SK-N-SH treated with all-trans-retinoic acid at 6 μM for 48 hours (cell line): ENCODE results near the gene UQCR11.

ENCODE experiments used
- ARNTL ChIP-seq: fragments of 450-650 bp; formaldehyde crosslinking; IDR thresholded peaks from 2 replicates; pipeline ENCODE4 v1.5.0; 2020; ENCODE audit warnings: low read depth, mild to moderate bottlenecking, moderate library complexity, borderline replicate concordance
- CREB5 ChIP-seq: fragments of 250-450 bp; sonication (Bioruptor Pico); IDR thresholded peaks from 2 replicates; pipeline ENCODE4 v1.5.1; 2020; ENCODE audit warnings: low read depth, mild to moderate bottlenecking, moderate library complexity
- CSDC2 ChIP-seq: fragments of 250-450 bp; sonication (Bioruptor Pico); IDR thresholded peaks from 2 replicates; pipeline ENCODE4 v1.5.0; 2020; ENCODE audit warnings: mild to moderate bottlenecking, moderate library complexity
- ESRRG ChIP-seq: fragments of 250-450 bp; sonication (Bioruptor Pico); IDR thresholded peaks from 2 replicates; pipeline ENCODE4 v1.6.1; 2021; ENCODE audit warnings: mild to moderate bottlenecking
- PATZ1 ChIP-seq: fragments of 250-450 bp; sonication (Bioruptor Pico); IDR thresholded peaks from 2 replicates; pipeline ENCODE4 v1.8.0; 2020; ENCODE audit warnings: mild to moderate bottlenecking, moderate library complexity, borderline replicate concordance
- POU6F1 ChIP-seq: fragments of 250-450 bp; sonication (Bioruptor Pico); IDR thresholded peaks from 2 replicates; pipeline ENCODE4 v1.8.0; 2021; ENCODE audit warnings: low read depth, mild to moderate bottlenecking, moderate library complexity, borderline replicate concordance
- TOX ChIP-seq: fragments of 250-450 bp; sonication (Bioruptor Pico); IDR thresholded peaks from 2 replicates; pipeline ENCODE4 v1.8.0; 2021; ENCODE audit warnings: mild to moderate bottlenecking, moderate library complexity, borderline replicate concordance
- ZFP3 ChIP-seq: fragments of 250-450 bp; sonication (Bioruptor Pico); IDR thresholded peaks from 2 replicates; pipeline ENCODE4 v1.5.0; 2020; ENCODE audit warnings: mild to moderate bottlenecking, moderate library complexity
- ZNF565 ChIP-seq: fragments of 450-650 bp; formaldehyde crosslinking; conservative IDR thresholded peaks from 2 replicates; pipeline ENCODE4 v1.5.0; 2020; ENCODE audit warnings: low read depth, mild to moderate bottlenecking, moderate library complexity
- ZNF70 ChIP-seq: fragments of 450-650 bp; formaldehyde crosslinking; IDR thresholded peaks from 2 replicates; pipeline ENCODE4 v1.5.0; 2020; ENCODE audit warnings: mild to moderate bottlenecking, moderate library complexity

- TF ChIP-seq ZNF565 (CRISPR knock-in tag) = no peak
- TF ChIP-seq ZFP3 = no peak
- TF ChIP-seq ARNTL (CRISPR knock-in tag) = no peak
- no peak for TF ChIP-seq PATZ1 (CRISPR knock-in tag)
- no peak for TF ChIP-seq CREB5 (CRISPR knock-in tag)
- no peak for TF ChIP-seq TOX (CRISPR knock-in tag)
- TF ChIP-seq ESRRG = no peak
- TF ChIP-seq POU6F1 (CRISPR knock-in tag) = no peak
- no peak for TF ChIP-seq ZNF70 (CRISPR knock-in tag)
- TF ChIP-seq CSDC2 (CRISPR knock-in tag) = no peak
These were observed 34.4 kb downstream of the UQCR11 start for GRCh38 chr19:1570836-1571235.
